Measurements from ENCODE around the gene FASN. TPM values are rescaled to one million over a fixed set of nuclear protein-coding genes. Genes with fewer than 3 reads are reported as not detected.

Gene FASN
- total and polyA plus RNA-seq, 2 donors (not counting 1 experiment from before 2014, with no cell fraction given), result 36.8 to 242 TPM

- H3K4me3 ChIP-seq (replicated peaks in 1 of 4; ENCODE audit: control extremely low read depth in 1 of 4, insufficient read depth in 1 of 4, low read depth in 3 of 4, low read length in 4 of 4), result no peak overlapping the region
- no peak for TF ChIP-seq EZH2 (IDR thresholded peaks at IDR 0.05; ENCODE audit: low read length, missing control alignments)
- TF ChIP-seq, protein P1, sequence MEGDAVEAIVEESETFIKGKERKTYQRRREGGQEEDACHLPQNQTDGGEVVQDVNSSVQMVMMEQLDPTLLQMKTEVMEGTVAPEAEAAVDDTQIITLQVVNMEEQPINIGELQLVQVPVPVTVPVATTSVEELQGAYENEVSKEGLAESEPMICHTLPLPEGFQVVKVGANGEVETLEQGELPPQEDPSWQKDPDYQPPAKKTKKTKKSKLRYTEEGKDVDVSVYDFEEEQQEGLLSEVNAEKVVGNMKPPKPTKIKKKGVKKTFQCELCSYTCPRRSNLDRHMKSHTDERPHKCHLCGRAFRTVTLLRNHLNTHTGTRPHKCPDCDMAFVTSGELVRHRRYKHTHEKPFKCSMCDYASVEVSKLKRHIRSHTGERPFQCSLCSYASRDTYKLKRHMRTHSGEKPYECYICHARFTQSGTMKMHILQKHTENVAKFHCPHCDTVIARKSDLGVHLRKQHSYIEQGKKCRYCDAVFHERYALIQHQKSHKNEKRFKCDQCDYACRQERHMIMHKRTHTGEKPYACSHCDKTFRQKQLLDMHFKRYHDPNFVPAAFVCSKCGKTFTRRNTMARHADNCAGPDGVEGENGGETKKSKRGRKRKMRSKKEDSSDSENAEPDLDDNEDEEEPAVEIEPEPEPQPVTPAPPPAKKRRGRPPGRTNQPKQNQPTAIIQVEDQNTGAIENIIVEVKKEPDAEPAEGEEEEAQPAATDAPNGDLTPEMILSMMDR (conservative IDR thresholded peaks at IDR 0.05 in 1 of 2, IDR thresholded peaks at IDR 0.05 in 1 of 2; ENCODE audit: low read depth in 1 of 2, low read length in 2 of 2), result no peak
- DNase-seq (ENCODE audit: low read depth in 2 of 2), result no peak
- H3K27me3 ChIP-seq (ENCODE audit: control insufficient read depth, insufficient read depth, low read length), result no peaks in the 10 kb centered on the region
- no peak overlapping the region for H3K9ac ChIP-seq (ENCODE audit: insufficient read depth, low read length)
- H3K27ac ChIP-seq (ENCODE audit: insufficient read depth, low read length), result no peak overlapping the region
- no peak overlapping the region for H3K4me2 ChIP-seq (ENCODE audit: extremely low read depth, insufficient read depth, low read length)
- H3K79me2 ChIP-seq (ENCODE audit: control insufficient read depth, insufficient read depth, low read length), result peaks cover under 1% of the 10 kb centered on the region
- no peaks in the 10 kb centered on the region for H3K4me1 ChIP-seq (ENCODE audit: control insufficient read depth, extremely low read depth, insufficient read depth, low read length)
- H4K20me1 ChIP-seq (ENCODE audit: control insufficient read depth, extremely low read depth, insufficient read depth, low read length), result no peaks in the 10 kb centered on the region
- H3K9me3 ChIP-seq (ENCODE audit: control insufficient read depth, insufficient read depth, low read depth, low read length), result no peaks in the 10 kb centered on the region
- peaks cover 61% of the 10 kb centered on the region for H3K36me3 ChIP-seq (ENCODE audit: control insufficient read depth, insufficient read depth, low read length)
- no peak overlapping the region for H2AFZ ChIP-seq (ENCODE audit: low read length)
These were observed 39.2 kb downstream of the FASN start for GRCh38 chr17:82058855-82059249.

GRCh38 chr17:82058230-82058854 lies 39.7 kb downstream of the FASN start:
- H3K4me1 ChIP-seq (ENCODE audit: control insufficient read depth, extremely low read depth, insufficient read depth, low read length), result no peaks in the 10 kb centered on the region
- H3K27ac ChIP-seq (ENCODE audit: insufficient read depth, low read length), result no peak overlapping the region
- H4K20me1 ChIP-seq (ENCODE audit: control insufficient read depth, extremely low read depth, insufficient read depth, low read length), result no peaks in the 10 kb centered on the region
- H3K79me2 ChIP-seq (ENCODE audit: control insufficient read depth, insufficient read depth, low read length), result peaks cover 6% of the 10 kb centered on the region
- DNase-seq (ENCODE audit: low read depth in 2 of 2), result no peak
- no peak overlapping the region for H3K9ac ChIP-seq (ENCODE audit: insufficient read depth, low read length)
- no peaks in the 10 kb centered on the region for H3K9me3 ChIP-seq (ENCODE audit: control insufficient read depth, insufficient read depth, low read depth, low read length)
- H3K36me3 ChIP-seq (ENCODE audit: control insufficient read depth, insufficient read depth, low read length), result peaks cover 62% of the 10 kb centered on the region
- no peak overlapping the region for H2AFZ ChIP-seq (ENCODE audit: low read length)
- H3K27me3 ChIP-seq (ENCODE audit: control insufficient read depth, insufficient read depth, low read length), result no peaks in the 10 kb centered on the region
- TF ChIP-seq EZH2 (IDR thresholded peaks at IDR 0.05; ENCODE audit: low read length, missing control alignments), result no peak
- TF ChIP-seq, protein P1 (conservative IDR thresholded peaks at IDR 0.05 in 1 of 2, IDR thresholded peaks at IDR 0.05 in 1 of 2; ENCODE audit: low read depth in 1 of 2, low read length in 2 of 2), result no peak
- H3K4me2 ChIP-seq (ENCODE audit: extremely low read depth, insufficient read depth, low read length), result no peak overlapping the region
- H3K4me3 ChIP-seq (replicated peaks in 1 of 4; ENCODE audit: control extremely low read depth in 1 of 4, insufficient read depth in 1 of 4, low read depth in 3 of 4, low read length in 4 of 4), result no peak overlapping the region

DNA sequence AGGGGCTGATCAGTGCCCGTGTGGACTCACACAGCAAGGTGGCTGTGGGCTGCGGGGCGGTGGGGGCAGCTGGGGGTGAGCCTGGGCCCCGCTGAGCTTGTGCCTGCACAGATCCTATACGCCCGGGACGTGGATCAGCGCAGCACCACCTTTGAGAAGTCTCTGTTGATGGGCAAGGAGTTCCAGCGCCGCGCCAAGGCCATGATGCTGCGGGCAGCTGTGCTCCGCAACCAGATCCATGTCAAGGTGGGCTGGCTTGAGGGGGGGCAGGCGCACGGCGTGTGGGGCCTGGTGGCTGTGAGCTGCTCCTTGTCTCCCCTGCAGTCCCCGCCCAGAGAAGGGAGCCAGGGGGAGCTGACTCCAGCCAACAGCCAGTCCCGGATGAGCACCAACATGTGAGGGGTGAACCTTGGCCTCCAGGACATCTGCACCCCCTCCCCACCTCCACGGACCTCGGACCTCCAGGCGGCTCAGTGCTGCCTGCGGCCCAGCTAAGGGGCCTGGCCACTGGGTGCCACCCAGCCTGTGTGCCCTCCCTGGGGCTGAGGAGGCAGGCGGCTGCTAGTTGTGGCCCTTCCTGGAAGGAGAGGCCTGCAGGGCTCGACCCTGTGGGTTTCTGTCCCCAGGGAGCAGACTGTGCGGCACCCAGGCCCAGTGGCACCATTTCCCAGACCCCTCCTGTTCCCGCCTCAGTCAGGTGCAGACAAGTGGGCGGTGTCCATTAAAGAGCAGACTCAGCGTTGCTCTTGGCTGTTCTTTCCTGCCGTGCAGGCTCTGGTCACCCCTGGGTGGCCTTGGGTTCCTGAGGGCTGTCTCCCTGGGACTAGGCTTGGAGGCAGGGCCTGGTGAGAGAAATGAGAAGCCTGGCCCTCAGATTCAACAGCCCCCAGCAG lies 41.1 kb downstream of the FASN start:
- Histone ChIP-seq H3K36me3 (ENCODE audit: control insufficient read depth, insufficient read depth, low read length) (peaks cover 58% of the 10 kb centered on the region), H3K4me3 (replicated peaks in 1 of 4; ENCODE audit: control extremely low read depth in 1 of 4, insufficient read depth in 1 of 4, low read depth in 3 of 4, low read length in 4 of 4) (no peak overlapping the region), H3K79me2 (ENCODE audit: control insufficient read depth, insufficient read depth, low read length) (peaks cover 19% of the 10 kb centered on the region), H2AFZ (ENCODE audit: low read length) (no peak overlapping the region), H3K27ac (ENCODE audit: insufficient read depth, low read length) (no peak overlapping the region), H3K27me3 (ENCODE audit: control insufficient read depth, insufficient read depth, low read length) (no peaks in the 10 kb centered on the region), H3K4me1 (ENCODE audit: control insufficient read depth, extremely low read depth, insufficient read depth, low read length) (peaks cover 3% of the 10 kb centered on the region), H3K4me2 (ENCODE audit: extremely low read depth, insufficient read depth, low read length) (no peak overlapping the region), H4K20me1 (ENCODE audit: control insufficient read depth, extremely low read depth, insufficient read depth, low read length) (no peaks in the 10 kb centered on the region), H3K9me3 (ENCODE audit: control insufficient read depth, insufficient read depth, low read depth, low read length) (no peaks in the 10 kb centered on the region), H3K9ac (ENCODE audit: insufficient read depth, low read length) (no peak overlapping the region)
- no peak for TF ChIP-seq EZH2 (IDR thresholded peaks at IDR 0.05; ENCODE audit: low read length, missing control alignments)
- TF ChIP-seq, protein P1 (conservative IDR thresholded peaks at IDR 0.05 in 1 of 2, IDR thresholded peaks at IDR 0.05 in 1 of 2; ENCODE audit: low read depth in 1 of 2, low read length in 2 of 2), result no peak
- no peak for DNase-seq (ENCODE audit: low read depth in 2 of 2)
